GM18519 (cell line): Measurements from ENCODE around the gene USP35.
"Not testable (repeated sequence)": the region's sequence is repeated elsewhere in the genome, so short reads cannot be mapped to it uniquely, and the experiment has no call there.

ENCODE experiments used
- ATAC-seq: cut with Tn5 transposase; IDR thresholded peaks from one replicate; pipeline ENCODE4 v1.9.1; 2021; ENCODE audit warnings: mild to moderate bottlenecking, moderate library complexity; ENCODE audit not compliant: unreplicated experiment, low FRiP score

Gene USP35

DNA sequence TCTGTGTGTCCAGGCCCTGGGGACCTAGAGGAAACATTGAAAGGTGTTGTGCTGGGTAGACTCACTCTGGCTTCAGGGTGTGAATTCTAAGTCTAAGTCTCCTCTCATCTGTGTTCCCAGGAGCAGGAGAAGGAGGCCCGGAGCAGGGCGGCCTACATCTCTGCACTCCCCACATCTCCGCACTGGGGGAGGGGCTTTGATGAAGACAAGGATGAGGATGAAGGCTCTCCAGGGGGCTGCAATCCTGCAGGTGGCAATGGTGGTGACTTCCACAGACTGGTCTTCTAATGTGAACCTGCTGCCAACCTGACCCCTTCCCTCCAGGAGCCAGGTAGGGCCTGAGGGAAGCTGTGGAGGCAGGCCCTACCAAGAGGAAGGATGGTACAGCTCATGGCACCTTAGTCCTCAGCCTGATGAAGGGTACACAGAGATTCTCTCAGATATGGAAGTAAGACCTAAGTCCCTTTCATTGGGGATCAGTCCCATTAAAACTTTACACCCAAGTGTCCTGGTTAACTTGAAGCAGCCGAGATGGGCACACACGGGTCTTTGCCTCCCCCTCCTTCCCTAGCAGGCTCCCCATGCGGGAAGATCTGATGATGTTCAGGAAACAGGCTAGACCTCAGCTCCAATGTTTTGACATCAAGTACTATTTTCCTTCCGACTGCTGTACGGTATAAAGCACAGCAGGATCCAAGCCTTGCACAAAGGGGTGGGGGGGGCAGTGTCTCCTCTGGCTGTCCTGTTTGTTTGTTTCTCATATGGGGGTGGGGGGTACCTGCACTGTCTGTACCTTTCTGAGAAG lies 25.0 kb downstream of the USP35 start:
- ATAC-seq: no peak

DNA sequence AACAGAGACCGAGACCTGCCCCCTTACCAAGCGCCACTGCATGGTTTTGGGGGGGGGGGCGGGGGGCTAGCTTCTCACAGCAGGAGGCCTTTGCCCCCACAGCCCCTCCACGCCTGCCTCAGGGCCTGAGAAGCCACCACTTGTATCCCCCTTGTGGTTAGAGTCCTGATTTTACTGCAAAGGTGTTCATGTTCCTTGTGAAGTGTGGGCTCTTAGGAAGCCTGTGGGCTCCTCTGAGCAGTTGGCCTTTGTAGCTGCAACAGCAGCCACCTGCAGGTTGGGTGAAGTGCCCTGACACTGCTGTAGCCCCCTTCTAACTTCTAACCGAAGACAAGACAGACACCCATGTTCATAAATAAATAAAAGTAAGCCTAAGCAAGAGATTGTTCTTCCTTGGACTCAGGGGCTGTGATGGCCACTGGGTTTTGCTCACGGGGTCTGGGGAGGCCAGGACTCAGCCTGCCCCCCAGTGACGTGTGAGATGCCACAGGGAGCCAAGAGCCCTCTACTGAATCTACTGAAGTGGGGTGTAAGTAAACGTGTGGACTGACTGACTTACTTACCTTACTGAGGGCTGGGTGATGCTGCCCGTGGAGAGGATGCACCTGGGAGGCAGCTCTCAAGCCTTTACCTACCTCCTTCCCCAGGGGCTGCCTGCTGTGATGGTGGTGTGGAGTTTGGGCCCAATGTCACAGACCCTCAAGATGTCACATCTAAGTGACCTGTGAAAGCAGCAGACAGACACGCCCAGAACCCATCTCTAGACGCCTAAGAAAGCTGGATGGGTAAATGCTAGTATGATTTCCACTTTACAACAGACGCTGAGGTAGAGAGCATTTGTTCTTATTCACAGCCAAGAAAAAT lies 25.8 kb downstream of the USP35 start:
- no peak for ATAC-seq

DNA sequence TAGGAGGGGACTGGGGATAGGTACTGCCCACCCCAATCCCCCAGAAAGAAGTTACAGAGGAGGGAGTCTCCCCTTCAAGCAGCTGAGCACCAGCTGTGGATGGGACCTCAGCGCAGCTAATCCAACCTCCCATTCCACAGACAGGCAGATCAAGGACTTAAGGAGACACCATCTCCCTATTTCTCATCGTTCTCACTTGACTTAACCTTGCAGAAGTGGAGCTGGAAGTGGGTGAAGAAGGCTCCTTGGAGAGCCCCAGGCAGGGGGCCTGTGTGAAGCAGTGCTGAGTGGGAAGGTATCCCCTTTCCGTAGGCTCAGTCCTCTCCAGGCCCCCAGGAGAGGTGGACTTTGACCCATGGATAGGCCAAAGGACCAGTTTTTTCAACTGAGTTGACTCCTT lies 27.3 kb downstream of the USP35 start:
- no peak for ATAC-seq

DNA sequence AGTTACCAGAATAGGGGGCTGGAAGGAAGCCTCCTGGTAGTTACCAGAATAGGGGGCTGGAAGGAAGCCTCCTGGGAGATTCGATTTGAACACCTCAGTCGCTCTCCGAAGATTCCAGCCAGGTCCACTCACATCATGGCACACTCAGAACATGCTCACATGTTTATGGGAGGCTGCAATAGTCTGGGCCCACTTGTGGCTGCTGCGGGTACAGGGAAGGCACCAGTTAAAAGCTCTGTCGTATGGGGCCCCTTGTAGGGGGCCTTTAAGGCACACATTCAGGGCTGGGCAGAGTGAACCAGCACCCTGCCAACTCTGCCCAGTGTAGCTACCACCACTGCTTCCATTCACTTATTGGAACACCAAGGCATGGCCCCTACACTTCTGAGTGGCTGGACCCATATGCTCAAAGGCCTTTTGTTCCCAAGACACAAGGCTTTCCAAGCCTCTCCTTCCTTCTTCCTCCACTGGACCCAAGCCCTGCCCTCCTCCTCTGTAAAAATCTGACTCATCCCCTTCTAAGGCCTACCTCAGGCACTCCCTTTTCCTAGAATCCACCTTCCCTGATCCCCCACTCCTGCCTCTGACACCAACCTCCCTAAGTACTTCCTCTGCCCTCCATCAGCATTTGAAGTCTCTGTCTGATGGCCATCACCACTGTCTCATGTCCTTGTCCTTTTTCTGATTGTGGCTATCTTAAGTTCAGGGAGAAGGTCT lies 28.0 kb downstream of the USP35 start:
- ATAC-seq: no peak

DNA sequence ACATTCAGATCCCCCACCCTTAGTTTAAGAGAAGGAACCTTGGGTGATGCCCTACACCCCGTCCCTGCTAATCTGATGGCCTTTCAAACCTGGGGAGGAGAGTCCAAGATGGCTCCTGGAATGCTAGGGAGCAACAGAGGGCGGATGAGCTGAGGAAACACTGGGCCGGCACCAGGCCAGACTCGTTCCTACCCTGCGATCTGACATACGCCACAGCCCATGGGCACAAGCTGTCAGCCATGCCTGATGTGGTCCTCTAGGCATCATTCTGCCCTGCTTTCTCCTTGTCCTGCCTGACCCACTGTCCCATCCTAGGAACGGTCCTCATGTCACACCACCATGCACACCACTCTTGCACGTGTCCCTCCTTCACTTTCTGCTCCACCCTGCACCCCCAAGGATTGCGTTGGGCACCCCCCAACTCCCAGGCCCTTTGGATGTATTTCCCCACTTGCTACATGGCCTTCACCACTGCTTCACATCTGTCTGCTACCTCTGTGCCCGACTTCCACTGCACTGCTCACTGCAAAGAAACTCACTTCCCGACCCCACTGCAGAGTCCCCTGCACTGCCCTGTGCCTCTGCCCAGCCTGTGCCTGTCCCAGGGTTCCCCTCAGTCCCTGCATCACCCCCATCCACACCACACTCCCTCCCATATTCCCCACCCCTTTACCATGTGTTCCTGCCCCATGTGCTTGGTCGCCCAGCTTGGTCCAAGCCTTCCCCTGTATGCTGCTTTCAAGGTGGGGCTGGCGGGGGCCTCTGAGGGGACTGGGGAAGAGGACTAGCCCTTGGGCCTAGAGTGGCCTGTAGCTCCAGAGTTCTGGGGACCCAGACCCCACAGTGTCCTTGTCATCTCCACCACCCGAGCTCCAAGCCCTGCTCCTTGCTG lies 29.2 kb downstream of the USP35 start:
- ATAC-seq: no peak

DNA sequence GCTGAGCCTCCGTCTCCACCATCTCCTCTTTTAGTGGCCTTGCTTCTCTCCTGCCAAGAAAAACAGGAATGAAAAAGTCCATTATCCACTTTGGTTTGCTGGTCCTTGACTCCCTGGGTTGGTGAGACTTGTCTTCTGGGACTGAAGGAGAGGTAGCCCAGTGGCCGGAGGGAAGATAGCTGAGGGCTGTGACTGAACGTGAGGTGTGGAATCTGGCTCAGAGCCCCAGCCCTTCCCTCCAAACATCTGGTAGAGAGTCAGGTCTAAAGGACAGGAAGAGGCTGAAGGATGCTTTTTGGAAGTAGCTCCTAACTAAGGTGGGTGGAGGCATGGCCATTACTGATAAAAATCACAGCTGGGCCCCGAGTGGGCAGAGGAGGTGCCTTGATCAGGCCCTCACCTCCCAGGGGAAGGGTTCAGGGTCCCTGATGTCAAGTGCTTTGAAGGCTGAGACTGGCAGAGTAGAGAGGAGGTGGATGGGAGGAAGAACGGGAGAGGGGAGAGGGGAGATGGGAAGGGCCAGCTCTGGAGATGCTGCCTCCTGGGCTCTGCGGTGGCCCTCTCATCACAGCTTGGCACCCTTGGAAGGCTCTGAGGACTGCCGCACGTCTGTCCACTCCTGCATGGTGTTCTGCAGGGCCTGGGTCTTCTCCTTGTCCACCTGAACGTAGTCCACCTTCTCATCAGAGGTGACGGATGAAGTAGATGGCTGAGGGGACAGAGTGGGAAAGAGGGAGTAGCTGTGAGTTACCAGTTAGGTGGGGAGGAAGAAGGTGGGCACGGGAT lies 30.2 kb downstream of the USP35 start:
- no peak for ATAC-seq

DNA sequence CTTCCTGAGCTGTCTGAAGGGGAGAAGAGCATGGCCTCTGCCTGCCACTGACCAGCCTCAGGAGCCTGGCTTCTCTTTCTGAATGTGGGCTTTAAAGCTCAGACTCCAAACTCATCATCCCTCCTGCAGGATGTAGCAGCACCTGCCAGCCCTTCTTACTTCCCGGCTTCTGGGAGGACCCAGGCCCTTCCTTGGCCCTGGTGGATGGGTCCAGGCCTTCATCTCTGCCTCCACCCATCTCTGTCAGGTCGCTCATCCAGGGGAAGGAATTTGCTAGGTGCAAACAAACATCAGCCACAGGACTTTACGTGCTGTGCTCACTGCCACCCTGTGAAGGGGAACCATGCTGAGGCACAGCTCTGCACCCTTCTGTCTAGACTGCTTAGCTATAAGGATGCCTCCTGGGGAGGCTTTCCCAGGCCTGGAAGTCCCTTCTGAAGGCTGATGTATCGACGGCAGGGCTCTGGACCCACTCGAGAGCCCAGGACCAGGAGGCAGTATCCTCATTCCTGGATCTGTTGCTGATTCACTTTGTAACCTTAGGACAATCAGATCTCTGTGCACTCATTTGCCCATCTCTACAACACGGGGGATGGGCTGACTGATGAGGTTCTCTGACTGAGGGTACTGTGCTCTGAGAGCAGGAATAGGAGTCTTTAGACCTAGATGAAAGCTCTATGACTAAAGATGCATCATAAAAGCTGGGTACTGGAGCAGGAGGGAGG lies 30.9 kb downstream of the USP35 start:
- ATAC-seq: no peak

DNA sequence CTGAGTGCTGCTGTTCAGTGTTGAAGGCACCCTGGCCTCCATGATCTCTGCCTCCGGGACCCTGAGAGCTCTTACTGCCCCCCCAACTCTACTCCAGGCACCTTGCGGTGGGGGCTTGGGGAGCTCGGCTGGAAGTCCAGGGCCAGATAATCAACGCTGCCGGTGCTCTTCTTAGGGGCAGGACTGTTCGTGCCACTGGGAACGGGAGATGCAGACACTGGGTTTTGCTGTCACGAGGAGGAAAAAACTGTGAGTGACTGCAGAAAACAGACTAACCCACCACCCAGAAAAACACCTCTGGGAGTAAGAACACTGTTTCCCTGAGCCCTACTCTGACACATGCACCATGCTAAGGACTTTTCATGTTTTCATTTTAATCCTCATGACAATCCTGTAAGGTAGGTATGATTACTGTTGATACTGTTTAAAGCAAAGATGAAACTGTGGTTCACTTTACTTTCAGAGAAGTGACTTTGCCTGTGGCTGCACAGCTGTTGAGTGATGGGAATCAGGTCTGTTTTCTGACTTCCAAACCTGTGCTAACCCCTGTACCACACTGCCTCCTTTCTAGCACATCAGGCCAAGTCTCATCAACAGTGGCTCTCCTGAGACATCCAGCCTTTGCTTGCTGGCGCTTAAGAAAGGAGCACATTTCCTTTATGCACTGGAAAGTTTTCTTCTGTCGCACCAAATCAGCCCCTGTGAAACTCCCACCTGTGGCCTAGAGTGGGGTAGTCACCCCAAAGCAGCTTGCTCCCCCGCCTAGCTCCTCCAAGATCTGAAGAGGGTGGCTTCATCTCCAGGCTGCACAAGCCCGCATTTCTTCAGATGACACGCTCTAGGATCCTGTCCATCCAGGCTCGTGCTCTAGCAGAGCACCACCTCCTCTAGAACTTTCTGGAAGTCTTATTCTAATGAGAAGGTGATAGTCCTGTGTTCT lies 31.8 kb downstream of the USP35 start:
- ATAC-seq: no peak

DNA sequence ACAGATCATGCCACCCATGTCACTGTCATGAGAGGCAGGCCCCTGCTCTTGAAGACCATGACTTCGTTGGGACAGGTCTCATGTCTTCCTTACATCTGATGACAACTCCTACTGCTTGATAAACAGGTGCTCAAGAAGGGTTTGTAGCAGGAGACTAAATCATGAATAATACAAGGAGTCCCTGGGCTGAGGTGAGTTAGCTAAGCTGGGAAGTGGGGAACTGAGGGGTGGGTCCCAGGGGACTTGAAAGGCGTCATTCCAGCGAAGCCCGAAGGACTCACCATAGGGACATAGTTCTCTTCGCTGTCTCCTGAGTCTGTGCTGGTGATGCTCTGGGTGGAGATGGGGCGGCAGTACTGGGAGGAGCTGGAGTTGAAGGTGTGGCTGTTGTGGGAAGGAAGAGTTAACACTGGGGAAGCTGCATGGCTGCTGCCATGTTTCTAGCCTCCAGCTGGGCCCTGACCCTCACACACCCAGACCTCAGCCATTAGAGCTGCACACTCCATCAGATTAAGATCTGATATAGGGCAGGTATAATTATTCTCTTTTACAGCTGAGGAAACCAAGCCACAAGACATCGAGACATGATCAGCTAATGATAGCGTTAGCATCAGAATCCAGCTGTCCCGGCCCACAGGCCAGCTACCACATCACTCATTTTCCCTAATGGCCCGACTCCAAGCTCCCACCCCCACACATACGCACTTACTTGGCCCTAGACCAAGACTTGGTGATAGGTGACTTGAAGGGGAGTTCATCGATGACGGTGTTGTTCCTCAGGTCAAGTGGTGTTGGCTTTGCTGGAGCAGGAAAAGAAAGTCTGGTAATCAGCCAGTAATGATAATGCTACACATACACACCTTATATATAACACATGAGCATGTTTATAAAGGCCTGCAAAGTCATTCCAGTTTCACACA lies 32.9 kb downstream of the USP35 start:
- ATAC-seq: no peak

DNA sequence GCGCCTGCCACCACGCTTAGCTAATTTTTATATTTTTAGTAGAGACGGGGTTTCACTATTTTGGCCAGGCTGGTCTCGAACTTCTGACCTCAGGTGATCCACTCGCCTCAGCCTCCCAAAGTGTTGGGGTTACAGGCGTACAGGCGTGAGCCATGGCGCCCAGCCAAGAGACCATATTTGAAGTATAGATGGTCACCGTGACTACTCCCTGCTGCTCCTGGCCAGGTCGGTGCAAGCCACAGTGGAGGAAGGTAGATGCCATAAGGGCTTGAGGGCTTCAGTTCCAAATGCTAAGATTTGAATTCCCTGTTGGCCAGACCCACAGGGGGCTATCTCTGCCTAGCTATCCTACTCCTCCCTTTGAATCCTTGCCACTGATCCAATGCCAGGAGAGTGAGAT lies 34.0 kb downstream of the USP35 start:
- not testable (repeated sequence) for ATAC-seq

DNA sequence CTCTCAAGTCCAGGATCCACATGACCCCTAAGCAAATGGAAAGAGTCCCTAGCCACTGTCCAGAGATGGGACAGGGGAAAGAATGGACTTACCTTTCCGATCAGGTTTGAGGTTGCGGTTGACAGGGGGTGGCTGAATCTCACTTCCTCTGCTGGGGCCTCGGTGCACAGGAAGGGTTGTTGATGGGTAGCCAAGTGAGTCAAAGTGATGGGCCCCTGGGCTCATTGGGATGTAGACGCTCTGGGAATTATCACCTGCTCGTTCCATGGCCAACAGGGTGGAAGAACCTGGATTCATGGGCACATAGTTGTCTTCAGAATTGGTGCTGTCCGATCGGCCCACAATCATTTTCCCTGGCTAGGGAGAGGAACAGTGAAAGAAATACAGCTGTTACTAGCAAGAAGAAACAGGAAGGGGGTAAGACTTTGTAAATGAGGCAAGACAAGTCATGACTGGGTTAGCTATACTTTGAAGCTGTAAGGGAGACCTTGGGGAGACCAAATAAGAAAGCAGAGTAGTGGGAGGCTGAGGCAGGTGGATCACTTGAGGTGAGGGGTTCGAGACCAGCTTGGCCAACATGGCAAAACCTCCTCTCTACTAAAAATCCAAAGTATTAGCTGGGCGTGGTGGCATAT lies 34.7 kb downstream of the USP35 start:
- peak; percentile 47 for ATAC-seq

DNA sequence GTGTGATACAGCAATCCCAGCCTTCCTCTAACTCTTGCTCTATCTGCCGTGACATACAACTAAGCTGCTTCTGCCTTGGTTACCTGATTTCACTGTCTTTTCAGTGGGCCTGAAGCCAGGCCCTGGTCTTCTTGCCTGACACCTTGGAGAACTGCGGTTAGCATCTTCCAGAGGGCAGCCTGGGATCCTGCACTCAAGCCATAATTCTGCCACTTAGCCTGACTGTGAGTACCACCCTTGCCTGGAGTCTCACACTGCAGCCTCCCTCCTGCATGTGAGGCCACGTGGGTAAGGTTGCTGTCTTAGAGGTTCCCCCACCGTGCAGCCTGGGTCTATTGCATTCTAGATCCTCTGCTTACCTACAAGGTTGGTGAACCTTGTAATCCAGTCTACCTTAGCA lies 35.8 kb downstream of the USP35 start:
- ATAC-seq: no peak

DNA sequence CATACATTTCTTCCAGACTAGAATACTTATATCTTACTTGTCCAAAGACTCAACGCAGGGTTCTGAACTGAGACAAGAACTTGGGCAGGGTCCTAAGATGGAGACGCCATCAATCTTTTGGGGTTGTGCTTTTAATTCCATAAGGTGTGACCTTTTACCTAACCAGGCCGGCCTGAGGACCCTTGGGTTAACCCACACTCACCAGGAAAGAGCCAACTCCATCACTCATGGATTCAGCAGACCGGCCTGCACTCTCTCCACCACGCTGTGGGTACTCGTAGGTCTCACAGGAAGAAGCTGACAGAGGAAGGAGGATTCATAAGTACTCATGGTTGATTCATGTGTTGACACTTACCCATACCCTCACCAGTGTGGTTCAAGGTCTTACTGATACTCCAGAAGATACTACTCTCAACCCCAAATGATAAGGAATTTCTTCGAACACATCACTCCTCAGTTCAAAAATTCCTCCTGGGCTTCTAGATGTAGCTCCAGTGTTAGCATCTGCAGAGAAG lies 36.2 kb downstream of the USP35 start:
- no peak for ATAC-seq

DNA sequence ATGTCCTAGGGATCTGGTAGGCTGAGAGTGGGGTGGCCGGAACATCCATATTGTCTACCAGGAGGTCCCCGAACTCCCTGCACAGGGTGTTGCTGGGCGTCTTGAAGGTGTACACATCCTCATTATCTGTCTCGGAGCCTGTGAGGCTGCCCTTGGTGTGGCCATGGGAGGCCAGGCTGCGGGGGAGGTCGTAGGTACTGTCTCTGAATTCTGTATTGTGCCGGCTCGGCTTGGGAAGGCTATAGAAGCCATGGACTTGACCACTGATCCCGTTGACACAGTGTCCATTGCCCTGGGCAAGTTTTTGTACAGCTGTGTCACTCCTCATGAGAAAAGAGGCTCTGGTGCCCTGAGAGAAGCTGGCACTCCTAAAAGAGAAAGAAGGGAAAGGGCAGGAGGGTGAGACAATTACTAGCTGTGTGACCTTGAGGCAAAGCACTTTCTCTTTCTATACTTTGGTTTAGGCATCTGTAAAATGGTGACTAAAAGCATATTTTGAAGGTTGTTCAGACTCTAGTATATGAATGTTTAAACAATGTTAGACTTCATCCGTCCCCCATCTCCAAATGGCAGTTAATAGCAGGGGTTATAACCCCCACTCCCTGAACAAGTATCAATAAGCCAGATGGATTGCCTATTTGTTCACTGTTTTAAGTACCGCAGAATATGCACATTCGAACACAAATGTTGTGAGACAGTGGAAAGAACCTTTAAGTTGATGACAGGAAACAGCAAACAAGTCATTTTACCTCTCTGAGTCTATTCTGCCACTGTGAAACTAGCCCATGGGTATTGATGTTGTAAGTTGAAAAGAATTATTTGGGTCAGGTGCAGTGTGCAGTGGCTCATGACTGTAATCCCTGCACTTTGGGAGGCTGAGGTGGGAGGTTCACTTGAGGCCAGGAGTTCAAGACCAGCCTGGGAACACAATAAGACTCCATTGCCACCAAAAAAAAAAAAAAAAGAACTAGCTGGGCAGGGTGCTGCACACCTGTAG lies 38.3 kb downstream of the USP35 start:
- no peak for ATAC-seq

DNA sequence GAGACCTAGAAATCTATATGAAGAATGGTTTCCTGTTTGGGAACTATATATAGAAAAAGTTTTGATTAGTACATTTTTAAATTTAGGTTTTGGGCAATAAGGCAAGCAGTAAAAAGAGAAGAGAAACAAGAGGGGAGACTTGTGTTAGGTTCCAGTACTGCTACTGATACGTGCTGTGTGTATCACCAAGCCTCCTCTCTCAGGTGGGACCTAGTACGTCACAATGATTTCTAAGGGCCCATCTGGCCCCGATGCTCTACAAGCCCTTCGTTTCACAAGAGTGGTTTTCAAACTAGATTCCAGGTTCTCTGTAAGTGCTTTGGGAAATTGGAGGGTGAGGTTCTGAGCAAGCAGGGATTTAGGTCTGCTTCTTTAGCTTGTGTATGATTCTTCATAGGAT lies 39.2 kb downstream of the USP35 start:
- ATAC-seq: peak; percentile 46
